Thoracic aorta (tissue), 2 donors: ENCODE results near the gene XPO1. TPM values are rescaled to one million over a fixed set of nuclear protein-coding genes. Genes with fewer than 3 reads are reported as not detected.
"Not testable (repeated sequence)": the region's sequence is repeated elsewhere in the genome, so short reads cannot be mapped to it uniquely, and the experiment has no call there.

Source experiments
- ATAC-seq: fragments of 150-250 bp; one replicate; pipeline ENCODE4 v1.8.0; 2017; ENCODE audit warnings: low read depth; ENCODE audit not compliant: insufficient number of reproducible peaks, low FRiP score
- DNase-seq: peaks from one replicate; pipeline ENCODE4 v3.0.0-alpha.2; 2020; ENCODE audit warnings: low spot score
- H3K27ac ChIP-seq, 2 donors: fragments of 200-600 bp; sonication (generic); 1 replicate in 1 of 2; 2 replicates in 1 of 2; pipeline ENCODE4 v1.5.1; 2016; ENCODE audit warnings: mild to moderate bottlenecking in 2 of 2, moderate library complexity in 2 of 2
- H3K27me3 ChIP-seq: fragments of 200-600 bp; sonication (generic); replicated peaks from 2 replicates; pipeline ENCODE4 v1.6.0; 2016; ENCODE audit warnings: mild to moderate bottlenecking; ENCODE audit not compliant: insufficient read depth
- H3K36me3 ChIP-seq: fragments of 200-600 bp; sonication (generic); one replicate; pipeline ENCODE4 v1.5.1; 2016
- H3K4me1 ChIP-seq, 2 donors: fragments of 200-600 bp; sonication (generic); 1 replicate in 1 of 2; 2 replicates in 1 of 2; pipeline versions ENCODE4 v1.5.1 to v1.6.0; 2016; ENCODE audit warnings: low read depth in 2 of 2, mild to moderate bottlenecking in 1 of 2; ENCODE audit not compliant: control insufficient read depth in 1 of 2
- H3K4me3 ChIP-seq: fragments of 200-600 bp; sonication (generic); 2 replicates; pipeline ENCODE4 v1.5.1; 2016; ENCODE audit warnings: mild to moderate bottlenecking
- H3K9me3 ChIP-seq: fragments of 200-600 bp; sonication (generic); 2 replicates; pipeline ENCODE4 v1.5.1; 2016
- total RNA-seq, 2 donors: library from RNA; depleted of rRNA; stranded (reverse); fragments of >200 nt; gene quantifications; one replicate each; pipeline versions ENCODE4 v1.1.0 to v1.2.3, GENCODE V29; 2016
- TF ChIP-seq, protein P1 (sequence below): fragments of 200-600 bp; sonication (generic); IDR thresholded peaks from one replicate; pipeline ENCODE4 v1.5.1; 2019; ENCODE audit warnings: antibody characterized with exemption

The XPO1 gene
- total RNA-seq, 2 donors from 2014 or later = 43.3 to 117 TPM

- Histone ChIP-seq H3K27me3 (no peaks in the 10 kb centered on the region), H3K9me3 (no peaks in the 10 kb centered on the region), H3K4me1 (no peaks in the 10 kb centered on the region), H3K27ac (no peak overlapping the region), H3K4me3 (no peak overlapping the region), H3K36me3 (no peaks in the 10 kb centered on the region)
- no peak for ATAC-seq
- no peak for DNase-seq
- TF ChIP-seq, protein P1, sequence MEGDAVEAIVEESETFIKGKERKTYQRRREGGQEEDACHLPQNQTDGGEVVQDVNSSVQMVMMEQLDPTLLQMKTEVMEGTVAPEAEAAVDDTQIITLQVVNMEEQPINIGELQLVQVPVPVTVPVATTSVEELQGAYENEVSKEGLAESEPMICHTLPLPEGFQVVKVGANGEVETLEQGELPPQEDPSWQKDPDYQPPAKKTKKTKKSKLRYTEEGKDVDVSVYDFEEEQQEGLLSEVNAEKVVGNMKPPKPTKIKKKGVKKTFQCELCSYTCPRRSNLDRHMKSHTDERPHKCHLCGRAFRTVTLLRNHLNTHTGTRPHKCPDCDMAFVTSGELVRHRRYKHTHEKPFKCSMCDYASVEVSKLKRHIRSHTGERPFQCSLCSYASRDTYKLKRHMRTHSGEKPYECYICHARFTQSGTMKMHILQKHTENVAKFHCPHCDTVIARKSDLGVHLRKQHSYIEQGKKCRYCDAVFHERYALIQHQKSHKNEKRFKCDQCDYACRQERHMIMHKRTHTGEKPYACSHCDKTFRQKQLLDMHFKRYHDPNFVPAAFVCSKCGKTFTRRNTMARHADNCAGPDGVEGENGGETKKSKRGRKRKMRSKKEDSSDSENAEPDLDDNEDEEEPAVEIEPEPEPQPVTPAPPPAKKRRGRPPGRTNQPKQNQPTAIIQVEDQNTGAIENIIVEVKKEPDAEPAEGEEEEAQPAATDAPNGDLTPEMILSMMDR = no peak
Observed at GRCh38 chr2:61557381-61557780, 19.2 kb upstream of the XPO1 start.

DNA sequence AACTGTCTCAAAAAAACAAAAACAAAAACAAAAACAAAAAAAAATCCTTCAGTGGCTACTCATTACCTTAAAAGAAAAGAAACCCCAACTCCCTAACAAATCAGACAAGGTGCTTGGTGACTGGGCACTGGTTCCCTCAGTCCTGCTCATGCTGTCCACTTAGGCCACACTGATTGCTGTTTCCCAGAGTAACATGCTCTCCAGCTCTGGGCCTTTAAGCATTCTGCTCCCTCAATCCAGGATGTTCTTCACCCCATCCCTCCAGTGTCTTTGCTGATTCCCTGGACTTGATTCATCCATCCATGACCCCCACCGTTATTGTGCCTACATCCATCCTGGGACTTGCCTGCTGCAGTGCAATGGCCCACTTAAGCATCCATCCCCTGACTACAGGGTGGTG lies 16.4 kb upstream of the XPO1 start:
- Histone ChIP-seq H3K9me3 (no peaks in the 10 kb centered on the region), H3K36me3 (no peaks in the 10 kb centered on the region), H3K4me3 (no peak overlapping the region), H3K4me1 (no peaks in the 10 kb centered on the region), H3K27me3 (no peaks in the 10 kb centered on the region), H3K27ac (no peak overlapping the region)
- TF ChIP-seq, protein P1 = no peak
- DNase-seq (no peak), ATAC-seq (no peak)

- ATAC-seq = no peak
- Histone ChIP-seq H3K4me1 (no peaks in the 10 kb centered on the region), H3K27me3 (no peaks in the 10 kb centered on the region), H3K36me3 (no peaks in the 10 kb centered on the region), H3K9me3 (no peaks in the 10 kb centered on the region), H3K4me3 (no peak overlapping the region), H3K27ac (no peak overlapping the region)
- TF ChIP-seq, protein P1 = no peak
- DNase-seq = no peak
Observed at GRCh38 chr2:61550375-61551209, 12.4 kb upstream of the XPO1 start.

- Histone ChIP-seq H3K27me3 (no peaks in the 10 kb centered on the region), H3K4me1 (no peaks in the 10 kb centered on the region), H3K36me3 (no peaks in the 10 kb centered on the region), H3K27ac (no peak overlapping the region), H3K9me3 (no peaks in the 10 kb centered on the region), H3K4me3 (no peak overlapping the region)
- DNase-seq (no peak), ATAC-seq (no peak)
- TF ChIP-seq, protein P1 = no peak
Observed at GRCh38 chr2:61549546-61549945, 11.4 kb upstream of the XPO1 start.

- ATAC-seq (no peak), DNase-seq (no peak)
- no peak overlapping the region for H3K4me3 ChIP-seq
- H3K36me3 ChIP-seq = no peaks in the 10 kb centered on the region
- no peak overlapping the region for H3K27ac ChIP-seq
- H3K27me3 ChIP-seq = no peaks in the 10 kb centered on the region
- no peaks in the 10 kb centered on the region for H3K9me3 ChIP-seq
- H3K4me1 ChIP-seq = peaks cover 3 to 7% of the 10 kb centered on the region in 2 donors
- TF ChIP-seq, protein P1 = no peak
Observed at GRCh38 chr2:61543062-61543461, 4.9 kb upstream of the XPO1 start.

DNA sequence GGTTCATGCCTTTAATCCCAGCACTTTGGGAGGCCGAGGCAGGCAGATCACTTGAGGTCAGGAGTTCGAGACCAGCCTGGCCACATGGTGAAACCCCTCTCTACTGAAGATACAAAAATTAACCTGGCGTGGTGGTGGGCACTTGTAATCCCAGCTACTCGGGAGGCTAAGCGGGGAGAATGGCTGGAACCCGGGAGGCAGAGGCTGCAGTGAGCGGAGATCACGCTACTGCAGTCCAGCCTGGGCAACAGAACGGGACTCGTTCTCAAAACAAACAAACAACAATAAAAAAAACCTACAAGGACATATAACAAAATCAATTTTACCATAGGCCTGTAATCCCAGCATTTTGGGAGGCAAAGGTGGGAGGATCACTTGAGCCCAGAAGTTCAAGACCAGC lies 2.0 kb upstream of the XPO1 start:
- not testable (repeated sequence) for ATAC-seq, H3K9me3 ChIP-seq, H3K27me3 ChIP-seq, H3K36me3 ChIP-seq, H3K27ac ChIP-seq, H3K4me3 ChIP-seq, DNase-seq
- H3K4me1 ChIP-seq = peaks cover 9 to 13% of the 10 kb centered on the region in 2 donors
